Hepatocyte (in vitro differentiated cells): ENCODE measurements around the gene GAGE10. TPM values are rescaled to one million over a fixed set of nuclear protein-coding genes. Genes with fewer than 3 reads are reported as not detected.

ENCODE experiments used
- DNase-seq: peaks from one replicate; pipeline ENCODE4 v3.0.0-alpha.2; 2016; ENCODE audit warnings: low spot score
- H2AFZ ChIP-seq: fragments of 200-600 bp; sonication (generic); 2 replicates; pipeline ENCODE4 v1.6.0; 2016; ENCODE audit warnings: antibody characterized with exemption, mild to moderate bottlenecking
- H3K27ac ChIP-seq: fragments of 200-600 bp; sonication (generic); 2 replicates; pipeline ENCODE4 v1.5.1; 2016; ENCODE audit warnings: mild to moderate bottlenecking
- H3K27me3 ChIP-seq: fragments of 200-600 bp; sonication (generic); 2 replicates; pipeline ENCODE4 v1.6.1; 2016
- H3K36me3 ChIP-seq: fragments of 200-600 bp; sonication (generic); replicated peaks from 2 replicates; pipeline ENCODE4 v1.5.1; 2016; ENCODE audit warnings: low read depth; ENCODE audit not compliant: insufficient read depth
- H3K4me1 ChIP-seq: fragments of 200-600 bp; sonication (generic); 2 replicates; pipeline ENCODE4 v1.5.1; 2016; ENCODE audit warnings: mild to moderate bottlenecking, moderate library complexity; ENCODE audit not compliant: insufficient read depth
- H3K4me2 ChIP-seq: fragments of 200-600 bp; sonication (generic); 2 replicates; pipeline ENCODE4 v1.6.0; 2016
- H3K4me3 ChIP-seq: fragments of 200-600 bp; sonication (generic); 2 replicates; pipeline ENCODE4 v1.5.1; 2016; ENCODE audit warnings: mild to moderate bottlenecking
- H3K79me2 ChIP-seq: fragments of 200-600 bp; sonication (generic); 2 replicates; pipeline ENCODE4 v1.6.0; 2017; ENCODE audit warnings: mild to moderate bottlenecking
- H3K9me2 ChIP-seq: fragments of 200-600 bp; sonication (generic); replicated peaks from 2 replicates; pipeline ENCODE4 v1.6.0; 2017; ENCODE audit warnings: mild to moderate bottlenecking; ENCODE audit not compliant: insufficient read depth
- H3K9me3 ChIP-seq: fragments of 200-600 bp; sonication (generic); 2 replicates; pipeline ENCODE4 v1.5.1; 2016; ENCODE audit warnings: low read depth, mild to moderate bottlenecking
- H4K20me1 ChIP-seq: fragments of 200-600 bp; sonication (generic); 2 replicates; pipeline ENCODE4 v1.6.0; 2016; ENCODE audit warnings: mild to moderate bottlenecking; ENCODE audit not compliant: insufficient read depth, poor library complexity, severe bottlenecking
- CTCF ChIP-seq: fragments of 200-600 bp; sonication (generic); IDR thresholded peaks from 2 replicates; pipeline ENCODE4 v1.5.1; 2016; ENCODE audit warnings: antibody characterized with exemption, mild to moderate bottlenecking; ENCODE audit not compliant: poor library complexity
- EZH2 ChIP-seq: fragments of 200-600 bp; sonication (generic); IDR thresholded peaks from 2 replicates; pipeline ENCODE4 v1.6.1; 2016; ENCODE audit warnings: antibody characterized with exemption, mild to moderate bottlenecking, borderline replicate concordance
- EZH2phosphoT487 ChIP-seq: fragments of 200-600 bp; sonication (generic); IDR thresholded peaks from one replicate; pipeline ENCODE4 v1.6.1; 2018; ENCODE audit warnings: antibody characterized with exemption, mild to moderate bottlenecking, low read depth, moderate library complexity; ENCODE audit not compliant: unreplicated experiment, severe bottlenecking
- WGBS: methylation state at CpG from one replicate; pipeline ENCODE4 v1.1.6; 2016; ENCODE audit warnings: low lambda C conversion rate; ENCODE audit errors: missing lambda C conversion rate; 5-methylcytosine and 5-hydroxymethylcytosine counted together
- polyA plus RNA-seq: library from polyadenylated mRNA; unstranded; fragments of >200 nt; fragmentation: Nextera tagmentation; extraction: Ambion mirVana; gene quantifications from 2 replicates; pipeline ENCODE4 v1.2.1, GENCODE V29; 2016
- total RNA-seq: library from RNA; depleted of rRNA; stranded (reverse); fragments of >200 nt; gene quantifications from 2 replicates; pipeline ENCODE4 v1.2.3, GENCODE V29; 2014

GAGE10 gene
- total and polyA plus RNA-seq, 2 experiments from 2014 or later, result not detected

DNA sequence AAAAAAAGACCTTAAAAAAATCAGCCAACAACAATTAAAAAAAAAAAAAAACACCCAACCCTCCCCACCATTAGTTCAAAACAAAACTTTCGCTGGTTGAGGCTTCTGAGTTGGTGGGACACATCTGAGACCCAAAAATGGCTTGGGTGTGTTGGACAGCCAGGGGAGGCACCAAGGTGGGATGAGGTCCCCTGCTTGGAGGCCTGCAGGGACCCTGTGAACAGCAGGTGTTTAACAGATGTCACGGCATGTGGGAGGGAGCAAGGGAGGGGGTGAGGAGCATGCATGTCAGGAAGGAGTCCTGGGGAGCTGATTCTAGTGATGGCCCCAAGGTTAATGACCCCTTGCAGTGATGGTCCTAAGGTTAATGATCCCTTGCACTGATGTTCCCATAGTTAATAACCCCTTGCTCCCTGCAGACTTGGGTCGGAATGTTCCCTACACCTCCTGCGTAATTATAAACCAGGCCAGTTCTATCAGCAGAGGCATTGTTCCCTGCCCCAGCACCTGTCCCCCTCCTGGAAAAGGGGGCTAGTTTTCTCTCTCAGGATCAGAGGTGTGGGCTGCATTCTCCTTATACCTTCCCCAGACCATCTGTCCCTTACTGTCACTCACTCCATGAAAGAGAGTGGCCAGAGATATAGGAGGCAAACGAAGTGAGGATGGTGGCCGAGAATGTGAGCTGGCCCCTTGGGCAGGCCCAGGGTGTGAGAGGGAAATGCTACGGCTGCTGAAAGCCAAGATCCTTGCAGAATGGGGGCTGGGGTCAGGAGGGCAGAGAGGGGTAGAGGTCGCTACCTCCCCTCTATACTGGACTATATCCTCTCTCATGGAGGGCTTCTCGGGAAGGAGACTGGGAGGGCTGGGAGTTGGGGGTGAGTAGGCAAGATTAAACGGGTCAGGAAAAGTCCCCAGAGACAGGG is 36.7 kb upstream of the GAGE10 start:
- Histone ChIP-seq H2AFZ (no peak overlapping the region), H3K4me1 (peaks cover 6% of the 10 kb centered on the region), H3K27ac (no peak overlapping the region), H4K20me1 (no peaks in the 10 kb centered on the region), H3K36me3 (no peaks in the 10 kb centered on the region), H3K27me3 (no peaks in the 10 kb centered on the region), H3K9me3 (no peaks in the 10 kb centered on the region), H3K4me3 (no peak overlapping the region), H3K79me2 (peaks cover 18% of the 10 kb centered on the region), H3K9me2 (no peaks in the 10 kb centered on the region), H3K4me2 (no peak overlapping the region)
- DNase-seq, result no peak
- 72% methylated on average over 10 of the region's 10 CpGs for WGBS
- TF ChIP-seq CTCF, result no peak
- TF ChIP-seq EZH2phosphoT487, result no peak
- no peak for TF ChIP-seq EZH2

DNA sequence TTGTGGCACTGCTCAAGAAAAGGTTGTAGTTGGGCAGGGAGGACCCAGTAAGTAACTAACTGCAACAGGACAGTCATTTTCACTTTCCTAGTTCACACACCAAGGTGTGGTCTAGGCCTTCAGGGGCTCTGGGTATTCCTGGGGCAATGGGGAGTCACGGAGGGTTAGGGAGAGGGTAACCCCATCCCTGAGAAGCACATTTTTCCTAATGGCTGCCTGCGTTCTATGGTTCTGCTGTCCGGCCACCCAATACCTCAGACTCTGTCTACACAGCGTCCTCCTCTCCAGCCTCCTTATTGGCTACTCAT is 34.8 kb upstream of the GAGE10 start:
- Histone ChIP-seq H3K4me2 (peak overlapping the region; percentile 72), H3K27me3 (no peaks in the 10 kb centered on the region), H3K4me1 (peaks cover 6% of the 10 kb centered on the region), H3K36me3 (no peaks in the 10 kb centered on the region), H3K9me2 (no peaks in the 10 kb centered on the region), H2AFZ (peak overlapping the region; percentile 14), H3K4me3 (peak overlapping the region; percentile 11), H3K27ac (peak overlapping the region; percentile 88), H3K79me2 (peaks cover 33% of the 10 kb centered on the region), H3K9me3 (no peaks in the 10 kb centered on the region), H4K20me1 (no peaks in the 10 kb centered on the region)
- DNase-seq, result no peak
- 42% methylated on average over 4 of the region's 4 CpGs for WGBS
- TF ChIP-seq CTCF, result no peak
- TF ChIP-seq EZH2, result no peak
- no peak for TF ChIP-seq EZH2phosphoT487

- DNase-seq, result peak; percentile 96
- Histone ChIP-seq H3K4me3 (peak overlapping the region; percentile 11), H3K4me2 (peak overlapping the region; percentile 72), H3K4me1 (peaks cover 6% of the 10 kb centered on the region), H3K9me3 (no peaks in the 10 kb centered on the region), H3K27ac (peak overlapping the region; percentile 95), H2AFZ (peak overlapping the region; percentile 14), H3K9me2 (no peaks in the 10 kb centered on the region), H3K79me2 (peaks cover 33% of the 10 kb centered on the region), H3K27me3 (no peaks in the 10 kb centered on the region), H4K20me1 (no peaks in the 10 kb centered on the region), H3K36me3 (no peaks in the 10 kb centered on the region)
- WGBS, result 40% methylated on average over 44 of the region's 45 CpGs
- TF ChIP-seq CTCF, result no peak
- TF ChIP-seq EZH2phosphoT487, result no peak
- TF ChIP-seq EZH2, result no peak
Observed at GRCh38 chrX:49269010-49269766, 34.3 kb upstream of the GAGE10 start.
